ENCODE data around the gene RPAIN. TPM values are rescaled to one million over a fixed set of nuclear protein-coding genes. Genes with fewer than 3 reads are reported as not detected.
"Not testable (repeated sequence)": the region's sequence is repeated elsewhere in the genome, so short reads cannot be mapped to it uniquely, and the experiment has no call there.

RPAIN gene
- polyA plus RNA-seq, 3 donors: 64.0 to 86.9 (median 64.2) TPM

- no peak for DNase-seq (ENCODE audit: extremely low read depth in 1 of 11, low read depth in 9 of 11, low spot score in 4 of 11)
Observed at GRCh38 chr17:5413682-5414081, 6.3 kb upstream of the RPAIN start.

DNA sequence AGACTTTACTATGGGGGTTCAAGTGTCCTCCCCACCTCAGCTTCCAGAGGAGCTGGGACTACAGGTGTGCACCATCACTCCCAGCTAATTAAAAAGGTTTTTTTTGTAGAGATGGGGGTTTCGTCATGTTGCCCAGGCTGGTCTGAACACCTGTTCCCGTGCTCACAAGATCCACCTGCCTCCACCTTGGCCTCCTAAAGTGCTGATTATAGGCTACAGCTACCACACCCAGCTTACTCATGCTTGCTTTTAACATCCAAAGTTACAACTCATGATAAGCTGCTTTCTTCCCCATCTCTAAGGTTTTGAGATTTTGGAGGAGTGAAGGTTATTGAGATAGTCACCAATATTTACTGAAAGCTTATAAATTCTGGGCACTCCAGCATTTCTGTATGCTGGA, 3.1 kb upstream of the RPAIN start:
- no peak for DNase-seq (ENCODE audit: extremely low read depth in 1 of 11, low read depth in 9 of 11, low spot score in 4 of 11)

DNA sequence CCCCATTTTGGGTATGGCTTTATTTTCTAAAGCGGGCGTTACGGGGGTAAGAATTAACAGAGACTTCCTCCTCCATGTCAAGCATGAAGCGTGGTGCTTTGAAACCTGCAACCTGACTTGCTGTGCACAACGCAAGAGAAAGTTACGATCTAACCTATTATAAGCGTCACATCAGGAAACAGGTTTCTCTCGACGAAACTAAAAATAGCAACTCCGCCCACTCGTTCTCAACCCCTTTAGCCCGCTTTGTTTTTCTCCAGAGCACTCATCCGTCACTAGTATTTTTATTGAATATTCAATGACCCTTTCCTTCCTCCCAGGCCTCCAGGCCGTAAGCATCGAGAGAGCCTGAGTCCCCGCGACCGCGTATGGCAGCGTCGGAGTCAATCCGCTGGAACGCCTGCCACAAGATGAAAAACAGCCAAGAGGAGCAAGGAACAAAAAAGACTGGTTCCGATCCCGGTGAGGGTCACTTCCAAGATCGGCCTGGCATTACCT, 1.1 kb upstream of the RPAIN start:
- DNase-seq (ENCODE audit: extremely low read depth in 1 of 11, low read depth in 9 of 11, low spot score in 4 of 11): peak in 10 of 11 donors; percentile 37 to 70 (median 49)

DNA sequence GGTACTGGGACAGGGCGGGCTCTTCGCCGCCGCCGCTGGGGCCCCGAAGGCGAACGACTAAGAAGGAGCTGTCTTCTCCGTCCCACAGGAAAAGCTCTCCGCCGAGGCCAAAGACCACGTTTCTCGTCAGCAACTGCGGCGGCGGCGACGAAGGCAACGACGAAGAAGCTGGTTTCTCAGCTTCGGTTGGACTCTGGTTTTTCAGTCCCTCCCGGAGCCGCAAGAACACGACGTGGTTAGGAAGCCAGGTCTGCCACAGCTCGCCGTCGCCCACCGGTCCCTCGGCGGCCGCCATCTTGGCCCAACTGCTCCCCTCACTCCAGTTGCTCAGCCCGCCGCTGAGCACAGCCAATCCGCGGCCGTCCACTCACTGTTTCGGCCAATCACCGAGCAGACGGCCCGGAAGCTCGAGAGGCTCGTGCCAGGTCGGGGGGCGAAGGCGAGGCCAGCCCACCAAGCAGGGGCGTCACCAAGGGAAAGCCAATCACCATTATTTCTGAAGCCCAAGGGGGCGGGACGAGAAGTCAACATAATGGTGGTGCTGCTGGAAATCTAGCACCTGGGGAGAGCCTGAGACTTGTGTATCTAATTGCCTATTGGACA, 525 bp upstream of the RPAIN start, which contains the start of gene NUP88:
NUP88 (minus strand) TSS at position 307 of the 603 bp plus-strand sequence; CDS start at position 295, 12 bp downstream.
- peak; percentile 93 to 99 (median 96) for DNase-seq (ENCODE audit: extremely low read depth in 1 of 11, low read depth in 9 of 11, low spot score in 4 of 11)

DNA sequence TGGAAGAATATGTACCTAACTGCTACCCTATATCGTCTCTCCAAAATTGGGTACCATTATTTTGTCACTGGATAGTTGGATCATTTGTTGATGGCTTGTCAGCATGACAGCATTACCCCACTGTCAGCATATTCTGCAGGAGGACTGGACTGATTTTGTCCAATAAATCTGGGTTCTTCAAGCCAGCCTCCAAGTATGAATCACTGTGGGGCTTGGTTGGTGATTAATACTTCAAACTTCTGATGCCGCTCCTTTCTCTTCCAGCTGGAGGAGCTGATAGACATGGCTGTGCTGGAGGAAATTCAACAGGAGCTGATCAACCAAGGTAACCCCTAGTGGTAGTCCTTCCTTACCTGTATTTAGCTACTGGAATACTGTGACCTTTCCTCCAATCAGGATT, 2.5 kb downstream of the RPAIN start:
- no peak for DNase-seq (ENCODE audit: extremely low read depth in 1 of 11, low read depth in 9 of 11, low spot score in 4 of 11)

DNA sequence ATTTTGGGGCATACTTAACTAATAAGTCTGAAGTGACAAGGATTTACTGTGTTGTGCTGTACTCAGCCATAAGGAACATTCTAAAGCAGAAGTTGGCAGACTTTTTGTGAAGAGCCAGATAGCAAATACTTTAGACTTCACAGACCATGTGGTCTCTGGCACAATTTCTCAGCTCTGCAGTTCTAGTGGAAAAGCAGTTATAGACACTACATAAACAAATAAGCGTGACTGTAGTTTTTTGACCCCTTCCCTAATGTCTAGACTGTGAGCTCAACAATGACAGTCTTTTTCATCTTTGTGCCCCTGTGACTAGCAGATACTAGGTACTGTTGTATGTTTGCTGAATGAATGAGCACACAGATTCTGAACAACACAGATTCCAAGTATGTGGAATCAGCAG, 4.9 kb downstream of the RPAIN start:
- no peak for DNase-seq (ENCODE audit: extremely low read depth in 1 of 11, low read depth in 9 of 11, low spot score in 4 of 11)

DNA sequence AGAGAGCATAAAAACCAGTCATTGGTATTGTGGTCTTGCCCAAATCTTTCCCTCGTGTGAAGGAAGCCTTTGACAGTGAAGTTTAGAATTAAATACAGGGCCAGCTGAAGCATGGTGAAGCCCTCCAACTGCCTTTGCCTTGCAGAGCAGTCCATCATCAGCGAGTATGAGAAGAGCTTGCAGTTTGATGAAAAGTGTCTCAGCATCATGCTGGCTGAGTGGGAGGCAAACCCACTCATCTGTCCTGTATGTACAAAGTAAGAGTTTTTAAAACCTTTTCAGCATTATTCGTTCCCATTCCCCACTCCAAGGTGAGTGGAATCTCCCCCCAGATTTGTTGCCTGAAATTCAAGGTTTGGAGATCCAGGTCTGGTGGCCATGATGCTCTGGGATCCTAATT, 5.8 kb downstream of the RPAIN start:
- no peak for DNase-seq (ENCODE audit: extremely low read depth in 1 of 11, low read depth in 9 of 11, low spot score in 4 of 11)

GRCh38 chr17:5429191-5429887, 9.4 kb downstream of the RPAIN start:
- DNase-seq (ENCODE audit: extremely low read depth in 1 of 11, low read depth in 9 of 11, low spot score in 4 of 11): no peak

GRCh38 chr17:5430413-5430999, 10.5 kb downstream of the RPAIN start:
- no peak for DNase-seq (ENCODE audit: extremely low read depth in 1 of 11, low read depth in 9 of 11, low spot score in 4 of 11)

GRCh38 chr17:5431234-5431633, 11.3 kb downstream of the RPAIN start:
- not testable (repeated sequence) for DNase-seq (ENCODE audit: extremely low read depth in 1 of 11, low read depth in 9 of 11, low spot score in 4 of 11)

- no peak for DNase-seq (ENCODE audit: extremely low read depth in 1 of 11, low read depth in 9 of 11, low spot score in 4 of 11)
Observed at GRCh38 chr17:5431949-5432556, 12.1 kb downstream of the RPAIN start.

DNA sequence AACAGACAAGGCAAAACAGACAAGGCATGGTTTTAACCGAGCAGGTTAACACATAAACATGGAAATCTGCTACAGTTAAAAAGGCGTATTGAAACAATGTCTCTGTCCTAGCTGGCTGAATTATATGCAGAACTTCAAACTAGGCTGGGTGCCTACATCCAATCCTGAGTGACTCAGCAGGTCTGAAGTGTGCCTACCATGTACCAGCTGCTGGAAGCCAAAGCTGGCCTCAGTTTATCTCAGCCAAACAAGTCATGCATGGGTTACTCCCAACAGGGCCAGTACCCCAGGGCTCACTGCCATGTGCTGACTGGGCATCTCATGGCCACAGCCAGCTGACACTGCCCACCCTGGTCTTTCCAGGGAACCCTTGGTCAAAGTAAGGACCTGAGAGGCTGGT, 15.0 kb downstream of the RPAIN start:
- DNase-seq (ENCODE audit: extremely low read depth in 1 of 11, low read depth in 9 of 11, low spot score in 4 of 11): no peak

DNA sequence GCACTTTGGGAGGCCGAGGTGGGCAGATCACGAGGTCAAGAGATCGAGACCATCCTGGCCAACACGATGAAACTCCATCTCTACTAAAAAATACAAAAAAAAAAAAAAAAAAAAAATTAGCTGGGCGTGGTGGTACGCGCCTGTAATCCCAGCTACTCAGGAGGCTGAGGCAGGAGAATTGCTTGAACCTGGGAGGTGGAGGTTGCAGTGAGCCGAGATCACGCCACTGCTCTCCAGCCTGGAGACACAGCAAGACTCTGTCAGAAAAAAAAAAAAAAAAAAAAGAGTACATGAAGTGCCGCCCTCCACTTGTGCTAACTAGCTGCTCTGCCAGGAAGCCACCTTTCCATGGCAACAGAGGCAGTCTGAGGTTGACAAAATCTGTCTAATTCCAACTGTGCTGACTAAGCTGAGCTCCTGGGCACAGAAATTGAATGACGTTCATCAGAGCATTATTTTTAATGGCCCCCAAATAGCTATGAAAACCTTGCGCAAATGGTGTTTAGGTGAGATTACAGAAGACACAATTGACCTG, 15.9 kb downstream of the RPAIN start:
- DNase-seq (ENCODE audit: extremely low read depth in 1 of 11, low read depth in 9 of 11, low spot score in 4 of 11): not testable (repeated sequence)

- no peak for DNase-seq (ENCODE audit: extremely low read depth in 1 of 11, low read depth in 9 of 11, low spot score in 4 of 11)
Observed at GRCh38 chr17:5437721-5438317, 17.8 kb downstream of the RPAIN start.

DNA sequence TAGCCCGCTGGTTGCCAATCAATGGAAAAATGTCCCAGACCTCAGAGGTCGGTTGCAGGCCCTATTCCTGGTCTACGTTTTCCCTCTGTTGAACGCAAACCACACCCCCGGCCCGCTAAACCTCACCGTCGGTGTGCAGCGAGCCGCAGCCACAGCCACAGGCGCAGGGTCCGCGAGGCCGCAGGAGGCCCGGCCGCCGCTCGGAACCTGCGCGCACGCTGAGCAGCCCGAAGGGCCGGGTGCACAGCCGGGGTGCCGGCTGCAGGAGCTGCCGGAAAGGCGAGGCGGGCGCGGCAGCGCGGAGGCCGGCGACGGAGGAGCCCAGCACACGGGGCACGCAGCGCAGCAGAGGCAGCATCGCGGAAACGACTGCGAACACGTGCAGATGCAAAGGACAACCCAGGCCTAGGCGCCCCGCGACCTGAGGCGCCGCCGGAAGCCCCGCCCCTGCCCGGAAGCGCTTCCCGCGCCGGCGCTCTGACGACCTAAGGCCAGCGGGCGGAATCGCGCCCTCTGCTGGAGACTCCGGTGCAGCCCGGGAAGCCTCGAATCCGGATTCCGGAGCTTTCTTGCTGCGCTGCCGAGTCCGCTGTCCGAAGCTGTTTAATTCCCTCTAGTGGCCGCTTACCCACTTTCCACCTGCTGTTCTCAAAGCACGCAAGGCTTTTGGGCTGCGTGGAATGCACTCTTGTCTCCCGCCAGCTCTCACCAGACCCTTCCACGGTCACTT, 18.9 kb downstream of the RPAIN start, which contains the start of gene C1QBP:
C1QBP (minus strand) TSS at position 440 of the 730 bp plus-strand sequence; CDS start at position 358, 82 bp downstream.
- peak; percentile 84 to 94 (median 90) for DNase-seq (ENCODE audit: extremely low read depth in 1 of 11, low read depth in 9 of 11, low spot score in 4 of 11)

DNA sequence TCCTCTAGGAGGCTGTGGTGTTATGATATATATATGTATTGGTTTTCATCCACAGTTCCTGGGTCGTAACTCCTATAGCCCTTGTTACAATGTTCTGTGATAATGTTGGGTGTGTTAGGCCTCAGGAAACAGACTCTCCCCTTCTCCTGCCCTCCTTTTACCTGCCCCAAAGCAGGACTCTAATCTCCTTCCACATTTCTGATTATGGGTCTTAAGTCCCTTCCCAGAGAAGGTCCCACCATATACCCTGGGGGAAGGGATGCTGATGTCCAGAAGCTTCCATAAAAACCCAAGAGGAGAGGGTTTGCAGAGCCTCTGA, 19.4 kb downstream of the RPAIN start:
- no peak for DNase-seq (ENCODE audit: extremely low read depth in 1 of 11, low read depth in 9 of 11, low spot score in 4 of 11)

GRCh38 chr17:5443728-5444127, 23.7 kb downstream of the RPAIN start:
- no peak for DNase-seq (ENCODE audit: extremely low read depth in 1 of 11, low read depth in 9 of 11, low spot score in 4 of 11)

DNA sequence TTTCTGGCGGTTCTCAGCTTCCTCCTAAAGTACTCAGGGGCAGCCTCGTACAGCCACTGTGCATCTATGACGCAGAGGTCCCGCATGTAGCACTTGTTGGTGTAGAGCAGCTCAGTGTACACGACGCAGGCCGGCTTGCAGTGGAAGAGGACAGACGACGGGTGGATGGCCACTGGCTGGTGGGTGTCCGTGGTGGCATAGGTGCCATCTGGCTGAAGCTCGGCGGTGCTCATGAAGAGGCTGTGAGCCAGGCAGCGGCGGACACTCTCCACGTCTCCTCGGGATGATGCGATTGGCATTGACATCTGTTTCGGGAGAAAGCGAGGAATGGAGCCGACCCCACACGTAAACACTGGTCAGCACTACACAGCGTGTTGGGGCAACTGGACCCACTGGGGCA, 24.2 kb downstream of the RPAIN start:
- DNase-seq (ENCODE audit: extremely low read depth in 1 of 11, low read depth in 9 of 11, low spot score in 4 of 11): no peak

DNA sequence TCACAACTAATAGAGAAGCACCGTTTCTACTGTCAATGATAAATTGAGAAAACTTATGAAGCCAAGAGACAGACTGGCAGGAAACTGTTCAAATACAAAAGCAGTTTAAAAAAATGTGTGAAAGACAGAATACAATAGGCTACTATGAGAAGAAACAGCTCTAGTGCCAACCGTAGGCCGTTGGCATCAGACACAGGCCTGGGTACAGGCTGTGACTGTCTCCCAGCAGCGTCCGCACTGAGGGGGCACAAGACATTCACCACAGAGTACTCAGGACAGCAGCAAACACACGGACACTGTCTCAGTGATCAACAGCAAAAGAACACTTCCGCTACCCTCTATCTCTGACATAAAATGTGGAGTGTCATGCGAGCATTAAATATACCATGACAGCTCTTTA, 26.8 kb downstream of the RPAIN start:
- DNase-seq (ENCODE audit: extremely low read depth in 1 of 11, low read depth in 9 of 11, low spot score in 4 of 11): no peak
